ENCODE data around the gene FMN2.

Gene FMN2

DNA sequence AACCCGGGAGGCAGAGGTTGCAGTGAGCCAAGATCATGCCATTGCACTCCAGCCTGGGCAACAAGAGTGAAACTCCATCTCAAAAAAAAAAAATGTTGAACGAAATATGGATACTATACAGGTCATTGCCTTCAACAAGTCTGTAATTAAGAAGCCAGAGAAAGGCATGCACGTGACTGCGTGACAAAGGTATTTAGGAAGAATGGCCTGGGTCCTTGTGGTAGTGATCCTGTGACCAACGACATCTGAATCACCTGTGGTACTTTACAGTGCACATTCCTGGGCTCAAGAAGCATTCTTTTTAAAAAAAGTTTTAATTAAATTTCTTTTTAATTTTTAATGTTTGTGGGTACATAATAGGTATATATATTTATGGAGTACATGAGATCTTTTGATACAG lies 405.3 kb downstream of the FMN2 start:
- DNase-seq (ENCODE audit: low spot score) = no peak
- in situ Hi-C loops (cut with MboI; ENCODE audit: low sequenced_read_pairs, unreplicated experiment) = no loop called here
- TF ChIP-seq CTCF (IDR thresholded peaks at IDR 0.05; ENCODE audit: borderline replicate concordance, control extremely low read depth, extremely low read depth, insufficient read depth, missing control alignments) = no peak

GRCh38 chr1:240497908-240498307 lies 406.2 kb downstream of the FMN2 start:
- no peak for DNase-seq (ENCODE audit: low spot score)
- no peak for TF ChIP-seq CTCF (IDR thresholded peaks at IDR 0.05; ENCODE audit: borderline replicate concordance, control extremely low read depth, extremely low read depth, insufficient read depth, missing control alignments)
- in situ Hi-C loops (cut with MboI; ENCODE audit: low sequenced_read_pairs, unreplicated experiment) = no loop called here

- in situ Hi-C loops (cut with MboI; ENCODE audit: low sequenced_read_pairs, unreplicated experiment) = no loop called here
Measured at GRCh38 chr1:240498335-240498734, 406.7 kb downstream of the FMN2 start.

GRCh38 chr1:240499012-240499411 lies 407.3 kb downstream of the FMN2 start:
- in situ Hi-C loops (cut with MboI; ENCODE audit: low sequenced_read_pairs, unreplicated experiment) = no loop called here
- no peak for DNase-seq (ENCODE audit: low spot score)
- TF ChIP-seq CTCF (IDR thresholded peaks at IDR 0.05; ENCODE audit: borderline replicate concordance, control extremely low read depth, extremely low read depth, insufficient read depth, missing control alignments) = no peak

More at GRCh38 chr1:240498335-240498734, 406.7 kb downstream of the FMN2 start:
- no peak for DNase-seq (ENCODE audit: low spot score)
- no peak for TF ChIP-seq CTCF (IDR thresholded peaks at IDR 0.05; ENCODE audit: borderline replicate concordance, control extremely low read depth, extremely low read depth, insufficient read depth, missing control alignments)

DNA sequence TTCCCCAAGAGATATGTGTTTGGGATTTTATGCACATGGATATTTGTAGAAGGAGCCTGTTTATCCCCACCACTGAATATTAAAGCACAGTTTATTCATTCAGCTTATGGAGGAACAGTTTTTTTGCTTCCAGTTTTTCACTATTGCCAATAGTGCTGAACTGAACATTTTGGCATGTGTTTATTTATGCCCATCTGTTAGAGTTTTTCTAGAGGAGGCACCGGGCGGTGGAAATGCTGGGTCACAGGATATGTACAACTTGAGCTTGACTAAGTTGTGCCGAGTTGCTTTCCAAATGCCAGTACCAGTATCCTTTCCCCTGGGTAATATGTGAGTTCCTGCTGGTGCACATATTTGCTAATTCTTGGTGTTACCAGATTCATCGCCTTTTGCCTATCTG lies 409.0 kb downstream of the FMN2 start:
- in situ Hi-C loops (cut with MboI; ENCODE audit: low sequenced_read_pairs, unreplicated experiment) = no loop called here
- no peak for TF ChIP-seq CTCF (IDR thresholded peaks at IDR 0.05; ENCODE audit: borderline replicate concordance, control extremely low read depth, extremely low read depth, insufficient read depth, missing control alignments)
- DNase-seq (ENCODE audit: low spot score) = no peak

GRCh38 chr1:240501115-240501514 lies 409.4 kb downstream of the FMN2 start:
- no peak for TF ChIP-seq CTCF (IDR thresholded peaks at IDR 0.05; ENCODE audit: borderline replicate concordance, control extremely low read depth, extremely low read depth, insufficient read depth, missing control alignments)
- no peak for DNase-seq (ENCODE audit: low spot score)
- in situ Hi-C loops (cut with MboI; ENCODE audit: low sequenced_read_pairs, unreplicated experiment) = no loop called here

DNA sequence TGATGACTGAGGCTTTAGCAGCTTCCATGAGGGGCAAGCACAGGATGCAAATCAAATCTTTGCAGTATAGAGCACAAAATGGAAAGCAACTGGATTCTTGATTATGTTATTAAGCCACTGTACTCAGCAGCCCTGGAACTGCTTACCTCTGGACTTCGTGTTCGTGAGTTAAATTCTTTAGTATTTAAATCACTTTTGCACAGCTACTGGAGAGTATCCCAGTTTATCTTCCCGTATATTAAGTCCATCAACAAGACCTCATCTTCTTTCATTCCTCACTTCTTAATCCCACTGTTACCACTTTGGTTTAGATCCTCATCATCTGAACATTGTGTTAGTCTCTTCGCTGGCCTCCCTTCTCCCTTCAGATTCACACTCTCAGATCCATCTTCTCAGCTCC lies 411.4 kb downstream of the FMN2 start:
- TF ChIP-seq CTCF (IDR thresholded peaks at IDR 0.05; ENCODE audit: borderline replicate concordance, control extremely low read depth, extremely low read depth, insufficient read depth, missing control alignments) = no peak
- in situ Hi-C loops (cut with MboI; ENCODE audit: low sequenced_read_pairs, unreplicated experiment) = no loop called here
- no peak for DNase-seq (ENCODE audit: low spot score)
